Raji (cell line): ENCODE data around the gene ACP6.

Experiments
- POLR2A ChIP-seq: IDR thresholded peaks from 2 replicates; pipeline ENCODE4 v1.6.1; 2011; ENCODE audit warnings: low read depth, low read length, control low read depth; ENCODE audit not compliant: insufficient read depth

ACP6 gene

GRCh38 chr1:147670319-147671001 is at the start of gene ACP6:
Gene ACP6 (minus strand): TSS chr1:147670524. CDS start chr1:147670048, 476 bp downstream.
- peak; percentile 60 for TF ChIP-seq POLR2A

- TF ChIP-seq POLR2A, result no peak
Observed at GRCh38 chr1:147719711-147720225, 49.4 kb upstream of the ACP6 start.

- TF ChIP-seq POLR2A, result no peak
Observed at GRCh38 chr1:147719029-147719698, 48.8 kb upstream of the ACP6 start.

GRCh38 chr1:147717706-147718097 is 47.4 kb upstream of the ACP6 start:
- TF ChIP-seq POLR2A, result no peak

- TF ChIP-seq POLR2A, result no peak
Observed at GRCh38 chr1:147717051-147717705, 46.9 kb upstream of the ACP6 start.

GRCh38 chr1:147712605-147713004 is 42.3 kb upstream of the ACP6 start:
- no peak for TF ChIP-seq POLR2A

- TF ChIP-seq POLR2A, result no peak
Observed at GRCh38 chr1:147700042-147701006, 30.0 kb upstream of the ACP6 start.

GRCh38 chr1:147699686-147700041 is 29.3 kb upstream of the ACP6 start:
- no peak for TF ChIP-seq POLR2A

- no peak for TF ChIP-seq POLR2A
Observed at GRCh38 chr1:147683163-147683763, 12.9 kb upstream of the ACP6 start.

- no peak for TF ChIP-seq POLR2A
Observed at GRCh38 chr1:147676311-147677085, 6.2 kb upstream of the ACP6 start.

- no peak for TF ChIP-seq POLR2A
Observed at GRCh38 chr1:147673816-147674215, 3.5 kb upstream of the ACP6 start.

GRCh38 chr1:147673406-147673805 is 3.1 kb upstream of the ACP6 start:
- TF ChIP-seq POLR2A, result no peak

- TF ChIP-seq POLR2A, result no peak
Observed at GRCh38 chr1:147669469-147670318, 630 bp downstream of the ACP6 start.

GRCh38 chr1:147665521-147665920 is 4.8 kb downstream of the ACP6 start:
- TF ChIP-seq POLR2A, result no peak
